ENCODE data around the gene KCNK16.

KCNK16 gene

DNA sequence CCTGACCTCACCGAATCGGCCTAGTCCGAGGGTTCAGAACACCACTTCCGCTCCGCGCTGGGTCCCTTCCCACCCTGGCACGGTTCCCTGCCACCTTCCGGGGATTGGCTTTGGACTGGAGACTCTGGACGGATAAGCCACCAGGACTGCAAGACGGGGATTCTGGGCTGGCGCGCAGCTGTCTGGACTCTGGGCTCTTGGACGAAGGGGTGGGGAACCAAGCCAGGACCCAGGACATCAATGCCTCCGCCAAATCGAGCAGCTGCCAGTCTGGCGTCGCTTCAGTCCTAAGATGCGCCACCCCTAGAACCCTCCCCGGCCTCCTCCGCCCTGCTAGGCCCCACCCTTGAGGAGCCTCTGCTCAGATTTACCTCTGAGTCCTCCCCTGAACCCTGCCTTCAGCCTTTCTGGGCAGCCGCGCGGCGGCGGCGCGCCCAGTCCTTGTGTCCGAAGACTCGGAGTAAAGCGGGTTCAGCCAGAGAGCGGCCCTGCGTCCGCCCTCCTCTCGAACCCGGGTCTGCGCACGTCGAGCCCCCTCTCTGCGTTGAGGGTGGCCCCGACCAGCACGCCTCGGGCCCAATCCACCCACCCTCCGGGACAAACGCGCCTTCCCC lies 9.5 kb downstream of the KCNK16 start:
- TF ChIP-seq, protein P1, sequence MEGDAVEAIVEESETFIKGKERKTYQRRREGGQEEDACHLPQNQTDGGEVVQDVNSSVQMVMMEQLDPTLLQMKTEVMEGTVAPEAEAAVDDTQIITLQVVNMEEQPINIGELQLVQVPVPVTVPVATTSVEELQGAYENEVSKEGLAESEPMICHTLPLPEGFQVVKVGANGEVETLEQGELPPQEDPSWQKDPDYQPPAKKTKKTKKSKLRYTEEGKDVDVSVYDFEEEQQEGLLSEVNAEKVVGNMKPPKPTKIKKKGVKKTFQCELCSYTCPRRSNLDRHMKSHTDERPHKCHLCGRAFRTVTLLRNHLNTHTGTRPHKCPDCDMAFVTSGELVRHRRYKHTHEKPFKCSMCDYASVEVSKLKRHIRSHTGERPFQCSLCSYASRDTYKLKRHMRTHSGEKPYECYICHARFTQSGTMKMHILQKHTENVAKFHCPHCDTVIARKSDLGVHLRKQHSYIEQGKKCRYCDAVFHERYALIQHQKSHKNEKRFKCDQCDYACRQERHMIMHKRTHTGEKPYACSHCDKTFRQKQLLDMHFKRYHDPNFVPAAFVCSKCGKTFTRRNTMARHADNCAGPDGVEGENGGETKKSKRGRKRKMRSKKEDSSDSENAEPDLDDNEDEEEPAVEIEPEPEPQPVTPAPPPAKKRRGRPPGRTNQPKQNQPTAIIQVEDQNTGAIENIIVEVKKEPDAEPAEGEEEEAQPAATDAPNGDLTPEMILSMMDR (IDR thresholded peaks at IDR 0.05; ENCODE audit: low read depth, low read length), result no peak

DNA sequence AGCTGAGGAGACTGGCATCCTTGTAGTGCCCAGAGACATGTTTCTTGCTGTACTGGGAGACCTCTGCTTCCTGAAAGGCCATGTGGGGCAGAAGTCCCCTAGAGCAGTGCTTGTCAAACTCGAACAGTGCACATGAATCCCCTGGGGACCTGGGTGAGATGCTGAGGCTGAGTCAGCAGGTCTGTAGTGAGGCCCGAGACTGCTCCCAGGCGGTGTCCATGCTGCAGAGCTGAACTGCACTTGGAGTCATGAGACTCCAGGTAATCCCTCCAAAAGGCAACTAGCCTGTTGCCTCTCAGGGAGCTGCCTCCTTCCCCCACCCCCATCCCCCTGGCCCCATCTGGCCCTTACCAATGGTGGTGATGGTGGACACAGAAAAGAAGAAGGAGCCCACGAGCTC lies 12.0 kb downstream of the KCNK16 start:
- TF ChIP-seq, protein P1 (IDR thresholded peaks at IDR 0.05; ENCODE audit: low read depth, low read length), result no peak
- DNase-seq (ENCODE audit: low read depth in 2 of 2), result no peak
- no peak overlapping the region for H3K4me3 ChIP-seq (replicated peaks in 1 of 2; ENCODE audit: low read depth in 2 of 2, low read length in 2 of 2)

More for the DNA sequence above, 9.5 kb downstream of the KCNK16 start:
- no peak for DNase-seq (ENCODE audit: low read depth in 2 of 2)
- no peak overlapping the region for H3K4me3 ChIP-seq (replicated peaks in 1 of 2; ENCODE audit: low read depth in 2 of 2, low read length in 2 of 2)

DNA sequence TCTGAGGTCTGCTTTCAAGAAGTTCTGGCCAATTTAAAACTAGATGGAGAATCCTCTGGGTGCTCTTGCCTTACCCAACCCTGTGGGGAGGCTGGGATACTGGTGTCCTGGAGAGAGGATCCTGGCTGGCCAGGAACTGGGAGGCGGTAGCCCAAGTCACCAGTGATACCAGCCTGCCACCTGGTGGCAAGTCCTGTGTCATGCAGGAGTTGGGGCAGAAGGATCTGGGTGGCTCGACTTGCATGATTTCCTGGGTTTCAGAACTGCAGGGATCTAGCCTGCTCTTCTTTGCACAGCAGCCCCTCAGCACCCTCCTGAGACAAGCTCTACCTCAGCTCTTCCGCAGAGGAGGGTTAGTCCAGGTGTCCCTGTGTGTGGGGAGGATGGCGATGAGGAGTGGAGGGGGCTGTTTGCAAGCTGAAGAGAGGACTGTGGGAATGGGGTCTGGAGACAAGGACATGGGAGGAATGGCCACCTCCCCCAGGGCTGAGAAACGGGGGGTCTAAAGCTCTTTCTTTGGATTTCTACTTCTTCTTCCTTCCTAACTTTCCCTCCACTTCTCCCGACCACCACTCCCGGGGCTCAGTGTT lies 12.5 kb downstream of the KCNK16 start:
- TF ChIP-seq, protein P1 (IDR thresholded peaks at IDR 0.05; ENCODE audit: low read depth, low read length), result peak; percentile 86
- no peak overlapping the region for H3K4me3 ChIP-seq (replicated peaks in 1 of 2; ENCODE audit: low read depth in 2 of 2, low read length in 2 of 2)
- DNase-seq (ENCODE audit: low read depth in 2 of 2), result peak; percentile 73 to 75

DNA sequence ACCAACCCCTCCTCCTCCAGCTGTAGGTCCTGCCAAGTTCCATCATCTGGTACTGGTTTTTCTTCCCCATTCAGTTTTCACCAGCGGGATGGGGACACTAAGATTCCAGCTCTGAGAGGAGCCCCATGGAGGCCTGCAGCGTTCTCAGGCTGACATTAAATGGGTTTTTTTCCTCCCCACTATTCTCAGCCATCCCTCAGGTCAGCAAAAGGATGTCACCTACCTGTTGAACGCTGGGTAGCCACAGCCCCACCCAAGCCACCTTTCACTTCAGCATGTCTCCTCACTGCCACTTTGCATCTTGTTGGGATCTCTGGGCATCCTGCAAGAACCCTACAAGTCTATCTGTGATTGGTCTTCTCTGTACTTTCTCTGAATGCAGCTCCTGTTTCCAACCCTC lies 15.0 kb downstream of the KCNK16 start:
- TF ChIP-seq, protein P1 (IDR thresholded peaks at IDR 0.05; ENCODE audit: low read depth, low read length), result no peak
- H3K4me3 ChIP-seq (replicated peaks in 1 of 2; ENCODE audit: low read depth in 2 of 2, low read length in 2 of 2), result no peak overlapping the region
- DNase-seq (ENCODE audit: low read depth in 2 of 2), result no peak

DNA sequence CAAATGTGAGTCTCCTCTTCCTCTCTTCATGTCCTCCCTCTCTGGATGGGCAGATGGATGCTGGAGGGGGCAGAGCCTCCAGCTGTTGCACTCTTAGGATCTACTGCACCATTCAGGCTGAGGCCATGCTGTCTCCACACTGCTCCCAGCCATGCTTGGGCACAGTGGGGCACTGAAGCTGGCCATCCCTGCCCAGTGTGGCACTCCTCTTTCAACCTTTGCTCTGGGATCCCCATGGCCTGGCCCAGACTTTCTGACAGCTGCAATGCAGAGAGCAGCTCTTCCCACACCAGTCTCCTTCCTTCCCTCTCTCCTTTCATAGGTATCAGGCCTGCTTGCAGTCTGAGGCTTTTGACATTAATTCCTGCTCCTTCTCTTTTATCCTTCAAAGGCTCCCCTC lies 17.6 kb downstream of the KCNK16 start:
- no peak for DNase-seq (ENCODE audit: low read depth in 2 of 2)
- no peak overlapping the region for H3K4me3 ChIP-seq (replicated peaks in 1 of 2; ENCODE audit: low read depth in 2 of 2, low read length in 2 of 2)
- TF ChIP-seq, protein P1 (IDR thresholded peaks at IDR 0.05; ENCODE audit: low read depth, low read length), result no peak

DNA sequence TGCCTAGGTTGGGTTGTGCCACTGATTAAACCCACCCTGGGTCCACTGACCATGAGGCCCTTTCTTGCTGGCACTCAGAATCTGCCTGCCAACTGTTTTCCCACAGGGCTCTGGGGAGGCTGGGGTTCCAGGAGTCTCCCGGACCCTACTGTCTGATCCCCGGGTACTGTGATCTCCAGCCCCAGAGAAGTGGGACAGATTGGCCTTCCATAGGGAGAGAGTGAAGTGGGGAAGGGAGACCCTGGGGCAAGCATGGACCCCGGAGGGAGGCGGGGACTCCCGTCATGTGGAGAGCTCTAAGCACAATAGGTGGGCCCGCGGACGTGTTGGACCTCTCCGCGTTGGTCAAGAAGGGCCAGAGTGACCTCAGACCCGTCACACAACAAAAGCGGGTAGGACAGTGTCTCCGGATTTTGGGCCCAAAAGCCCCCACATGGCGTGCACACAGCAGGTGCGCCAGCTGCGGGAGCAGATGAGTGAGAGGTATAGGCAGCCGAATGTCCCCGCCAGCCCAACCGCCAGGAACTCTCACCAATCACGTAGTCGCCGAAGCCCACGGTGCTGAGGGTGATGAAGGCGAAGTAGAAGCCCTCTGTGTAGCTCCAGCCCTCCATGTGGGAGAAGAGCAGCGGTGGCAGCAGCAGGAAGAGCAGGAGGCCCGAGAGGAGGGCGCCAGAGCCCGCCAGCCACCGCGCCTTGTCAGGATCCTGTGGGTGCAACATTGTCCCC lies 18.9 kb downstream of the KCNK16 start:
- DNase-seq (ENCODE audit: low read depth in 2 of 2), result no peak

More for the DNA sequence above, 18.9 kb downstream of the KCNK16 start:
- TF ChIP-seq, protein P1 (IDR thresholded peaks at IDR 0.05; ENCODE audit: low read depth, low read length), result no peak
- no peak overlapping the region for H3K4me3 ChIP-seq (replicated peaks in 1 of 2; ENCODE audit: low read depth in 2 of 2, low read length in 2 of 2)
